Gastrocnemius medialis (tissue), 4 donors: ENCODE measurements around the gene REC114. TPM values are rescaled to one million over a fixed set of nuclear protein-coding genes. Genes with fewer than 3 reads are reported as not detected.

ENCODE experiments used
- ATAC-seq, 2 donors: fragments of 150-250 bp; one replicate each; pipeline ENCODE4 v1.9.1; 2016
- DNase-seq, 2 donors: peaks; one replicate each; pipeline ENCODE4 v3.0.0-alpha.2; 2019
- H3K27ac ChIP-seq, 4 donors: fragments of 200-600 bp; sonication (generic); 1 replicate in 1 of 4; 2 replicates in 3 of 4; pipeline ENCODE4 v1.5.1; 2016 to 2018; ENCODE audit warnings: mild to moderate bottlenecking in 2 of 4, moderate library complexity in 1 of 4
- H3K27me3 ChIP-seq, 3 donors: fragments of 200-600 bp; sonication (generic) in 2 of 3; 1 replicate in 1 of 3; 2 replicates in 2 of 3; pipeline versions ENCODE4 v1.5.1 to v1.6.0; 2016 to 2019; ENCODE audit warnings: mild to moderate bottlenecking in 1 of 3, moderate library complexity in 1 of 3
- H3K36me3 ChIP-seq, 2 donors: fragments of 200-600 bp; sonication (generic) in 1 of 2; one replicate each; pipeline ENCODE4 v1.5.1; 2017 to 2018
- H3K4me1 ChIP-seq, 2 donors: fragments of 200-600 bp; sonication (generic) in 1 of 2; one replicate each; pipeline ENCODE4 v1.5.1; 2016 to 2017; ENCODE audit warnings: mild to moderate bottlenecking in 2 of 2
- H3K4me3 ChIP-seq, 4 donors: fragments of 200-600 bp; sonication (generic) in 3 of 4; 1 replicate in 1 of 4; 2 replicates in 3 of 4; pipeline ENCODE4 v1.5.1; 2016 to 2019; ENCODE audit warnings: mild to moderate bottlenecking in 2 of 4
- H3K9me3 ChIP-seq, 3 donors: fragments of 200-600 bp; sonication (generic) in 2 of 3; 1 replicate in 1 of 3; 2 replicates in 2 of 3; pipeline ENCODE4 v1.5.1; 2016 to 2019
- POLR2A ChIP-seq, 2 donors: fragments of 450-650 bp; IDR thresholded peaks; one replicate each; pipeline ENCODE4 v1.6.1; 2017; ENCODE audit warnings: antibody characterized with exemption in 2 of 2, mild to moderate bottlenecking in 2 of 2, moderate library complexity in 2 of 2
- in situ Hi-C, 4 donors: fragments of 200-750 bp; cut with MboI; loops; one replicate each; pipeline versions ENCODE4 v1.15.0 to v1.8.0; 2017; ENCODE audit warnings: low sequenced_read_pairs in 4 of 4
- intact Hi-C: fragments of 100-400 bp; cut with DNase I; formaldehyde crosslinking; loops from one replicate; pipeline ENCODE4 v1.15.1; 2023; ENCODE audit warnings: low total_unique reads
- total RNA-seq, 4 donors: library from RNA; depleted of rRNA; stranded (reverse); fragments of >200 nt; gene quantifications; one replicate each; pipeline versions ENCODE4 v1.1.0 to v1.2.3, GENCODE V29; 2016
- TF ChIP-seq, protein P1 (sequence below), 5 experiments: fragments of 450-650 bp in 3 of 5; fragments of 200-600 bp in 2 of 5; sonication (generic) in 2 of 5; IDR thresholded peaks in 4 of 5; conservative IDR thresholded peaks in 1 of 5; 1 replicate in 4 of 5; 2 replicates in 1 of 5; pipeline ENCODE4 v1.5.1; 2016 to 2019; ENCODE audit warnings: antibody characterized with exemption in 5 of 5, mild to moderate bottlenecking in 3 of 5, moderate library complexity in 3 of 5

The REC114 gene
- total RNA-seq, 4 donors from 2014 or later, result not detected

DNA sequence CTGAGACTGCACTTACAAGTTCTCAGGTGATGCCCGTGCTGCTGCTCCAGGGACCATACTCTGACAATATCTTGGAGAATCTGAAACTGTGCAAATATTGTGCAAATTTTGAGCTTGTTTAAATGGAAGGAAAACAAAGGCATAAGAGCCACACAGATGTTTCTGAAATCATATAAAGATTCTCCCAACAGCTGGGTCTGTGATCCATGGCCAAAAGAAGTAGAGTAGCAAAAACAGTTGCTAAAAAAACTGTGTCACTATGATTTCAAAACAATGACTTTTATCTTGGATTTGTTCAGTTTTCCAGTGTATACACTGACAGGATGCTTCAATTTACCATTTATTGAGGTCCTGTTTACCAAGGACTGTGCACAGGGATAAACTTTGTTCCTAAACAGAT is 164.9 kb downstream of the REC114 start:
- Histone ChIP-seq H3K27me3 (no peaks in the 10 kb centered on the region), H3K4me3 (no peak overlapping the region), H3K27ac (no peak overlapping the region), H3K4me1 (peaks cover 45 to 70% of the 10 kb centered on the region in 2 donors), H3K36me3 (no peaks in the 10 kb centered on the region), H3K9me3 (no peaks in the 10 kb centered on the region)
- intact Hi-C loops (no loop called here), in situ Hi-C loops (no loop called here)
- no peak for ATAC-seq
- no peak for TF ChIP-seq POLR2A (IDR thresholded peaks at IDR 0.05)
- TF ChIP-seq, protein P1, sequence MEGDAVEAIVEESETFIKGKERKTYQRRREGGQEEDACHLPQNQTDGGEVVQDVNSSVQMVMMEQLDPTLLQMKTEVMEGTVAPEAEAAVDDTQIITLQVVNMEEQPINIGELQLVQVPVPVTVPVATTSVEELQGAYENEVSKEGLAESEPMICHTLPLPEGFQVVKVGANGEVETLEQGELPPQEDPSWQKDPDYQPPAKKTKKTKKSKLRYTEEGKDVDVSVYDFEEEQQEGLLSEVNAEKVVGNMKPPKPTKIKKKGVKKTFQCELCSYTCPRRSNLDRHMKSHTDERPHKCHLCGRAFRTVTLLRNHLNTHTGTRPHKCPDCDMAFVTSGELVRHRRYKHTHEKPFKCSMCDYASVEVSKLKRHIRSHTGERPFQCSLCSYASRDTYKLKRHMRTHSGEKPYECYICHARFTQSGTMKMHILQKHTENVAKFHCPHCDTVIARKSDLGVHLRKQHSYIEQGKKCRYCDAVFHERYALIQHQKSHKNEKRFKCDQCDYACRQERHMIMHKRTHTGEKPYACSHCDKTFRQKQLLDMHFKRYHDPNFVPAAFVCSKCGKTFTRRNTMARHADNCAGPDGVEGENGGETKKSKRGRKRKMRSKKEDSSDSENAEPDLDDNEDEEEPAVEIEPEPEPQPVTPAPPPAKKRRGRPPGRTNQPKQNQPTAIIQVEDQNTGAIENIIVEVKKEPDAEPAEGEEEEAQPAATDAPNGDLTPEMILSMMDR (IDR thresholded peaks at IDR 0.05 in 4 of 5, conservative IDR thresholded peaks at IDR 0.05 in 1 of 5), result no peak
- no peak for DNase-seq

DNA sequence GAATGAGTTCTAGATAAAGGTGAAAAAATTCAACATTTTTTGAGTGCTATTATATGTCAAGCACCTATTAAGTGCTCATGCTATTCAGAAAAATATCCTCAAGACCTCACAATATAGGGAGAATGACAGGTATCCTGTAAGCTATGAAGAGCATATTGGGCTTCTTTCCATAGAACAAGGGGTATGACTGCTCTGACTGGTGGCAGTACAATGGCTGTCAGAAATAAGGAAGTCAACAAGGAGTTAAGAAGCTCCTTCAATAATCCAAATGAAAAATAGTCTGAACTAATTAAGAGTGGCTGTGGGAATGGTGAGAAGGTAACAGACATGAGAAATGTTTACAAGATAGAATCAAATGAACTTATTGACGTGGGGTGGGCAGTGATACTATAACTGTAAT is 165.5 kb downstream of the REC114 start:
- no peak for TF ChIP-seq POLR2A (IDR thresholded peaks at IDR 0.05)
- TF ChIP-seq, protein P1 (IDR thresholded peaks at IDR 0.05 in 4 of 5, conservative IDR thresholded peaks at IDR 0.05 in 1 of 5), result no peak
- Histone ChIP-seq H3K4me1 (peaks cover 44 to 64% of the 10 kb centered on the region in 2 donors), H3K27me3 (no peaks in the 10 kb centered on the region), H3K27ac (no peak overlapping the region), H3K9me3 (no peaks in the 10 kb centered on the region), H3K4me3 (no peak overlapping the region), H3K36me3 (no peaks in the 10 kb centered on the region)
- no peak for DNase-seq
- in situ Hi-C loops (no loop called here), intact Hi-C loops (no loop called here)
- no peak for ATAC-seq

DNA sequence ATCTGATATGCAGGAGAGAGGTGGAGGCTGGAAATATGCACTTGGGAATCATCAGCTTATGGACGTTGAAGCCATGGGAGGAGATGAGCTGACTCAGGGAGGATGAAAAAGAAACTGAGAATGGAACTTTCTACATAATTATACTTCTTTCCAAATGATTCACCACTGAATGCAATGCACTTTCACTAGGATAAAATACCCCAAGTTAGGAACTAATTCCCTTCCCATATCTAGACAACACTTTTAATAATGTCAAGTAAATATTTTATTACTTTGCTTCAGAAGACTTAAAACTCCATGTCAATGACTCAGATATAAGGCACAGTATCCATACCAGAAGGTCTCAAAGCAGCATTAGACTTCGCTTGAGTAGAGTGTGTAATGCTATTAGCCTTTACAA is 166.0 kb downstream of the REC114 start:
- Histone ChIP-seq H3K27ac (no peak overlapping the region), H3K9me3 (no peaks in the 10 kb centered on the region), H3K4me1 (peaks cover 43 to 59% of the 10 kb centered on the region in 2 donors), H3K36me3 (no peaks in the 10 kb centered on the region), H3K27me3 (no peaks in the 10 kb centered on the region), H3K4me3 (no peak overlapping the region)
- TF ChIP-seq POLR2A (IDR thresholded peaks at IDR 0.05), result no peak
- TF ChIP-seq, protein P1 (IDR thresholded peaks at IDR 0.05 in 4 of 5, conservative IDR thresholded peaks at IDR 0.05 in 1 of 5), result no peak
- in situ Hi-C loops (no loop called here), intact Hi-C loops (no loop called here)
- DNase-seq, result no peak
- no peak for ATAC-seq

Other genes starting within 250 kb of the REC114 start
- gene HCN4, start 74.2 kb upstream of the REC114 start, total RNA-seq, result not detected
- gene NPTN, start 190.2 kb downstream of the REC114 start, total RNA-seq, result 10 to 100 TPM; 26.5 to 32.9 (median 29.7) TPM
- 10 to 100 TPM in 3 of 4 donors, 1 to 10 TPM in 1; 9.6 to 21.4 (median 16.6) TPM for gene CD276, start 241.2 kb downstream of the REC114 start, total RNA-seq